ENCODE measurements around the gene TTLL6. TPM values are rescaled to one million over a fixed set of nuclear protein-coding genes. Genes with fewer than 3 reads are reported as not detected.
"Not testable (repeated sequence)": the region's sequence is repeated elsewhere in the genome, so short reads cannot be mapped to it uniquely, and the experiment has no call there.

TTLL6 gene
- total and polyA plus RNA-seq, 4 donors, result 0.13 to 0.21 TPM; not detected in 2

DNA sequence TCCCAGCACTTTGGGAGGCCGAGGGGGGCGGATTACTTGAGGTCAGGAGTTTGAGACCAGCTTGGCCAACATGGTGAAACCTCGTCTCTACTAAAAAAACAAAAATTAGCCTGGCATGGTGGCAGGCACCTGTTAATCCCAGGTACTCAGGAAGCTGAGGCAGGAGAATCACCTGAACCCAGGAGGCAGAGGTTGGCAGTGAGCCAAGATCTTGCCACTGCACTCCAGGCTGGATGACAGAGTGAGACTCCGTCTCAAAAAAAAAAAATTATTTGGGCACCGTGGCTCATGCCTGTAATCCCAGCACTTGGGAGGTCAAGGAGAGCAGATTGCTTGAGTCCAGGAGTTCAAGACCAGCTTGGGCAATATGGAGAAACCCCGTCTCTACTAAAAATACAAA, 3.9 kb upstream of the TTLL6 start:
- H3K27ac ChIP-seq (ENCODE audit: low read depth in 1 of 2, low read length in 2 of 2); H3K4me1 ChIP-seq (ENCODE audit: control insufficient read depth in 1 of 2, insufficient read depth in 2 of 2, low read length in 2 of 2); H3K9me3 ChIP-seq (ENCODE audit: control insufficient read depth, low read length); ATAC-seq (ENCODE audit: low FRiP score); H3K27me3 ChIP-seq (ENCODE audit: control insufficient read depth in 1 of 2, insufficient read depth in 2 of 2, low read length in 1 of 2); H3K36me3 ChIP-seq (ENCODE audit: control insufficient read depth in 1 of 2, insufficient read depth in 2 of 2, low read length in 1 of 2); DNase-seq; intact Hi-C loops (cut with DNase I); H3K4me3 ChIP-seq (ENCODE audit: low read length in 2 of 2): not testable (repeated sequence)
- WGBS, 2 donors, result 56 to 65% methylated on average over 6 of the region's 6 CpGs

DNA sequence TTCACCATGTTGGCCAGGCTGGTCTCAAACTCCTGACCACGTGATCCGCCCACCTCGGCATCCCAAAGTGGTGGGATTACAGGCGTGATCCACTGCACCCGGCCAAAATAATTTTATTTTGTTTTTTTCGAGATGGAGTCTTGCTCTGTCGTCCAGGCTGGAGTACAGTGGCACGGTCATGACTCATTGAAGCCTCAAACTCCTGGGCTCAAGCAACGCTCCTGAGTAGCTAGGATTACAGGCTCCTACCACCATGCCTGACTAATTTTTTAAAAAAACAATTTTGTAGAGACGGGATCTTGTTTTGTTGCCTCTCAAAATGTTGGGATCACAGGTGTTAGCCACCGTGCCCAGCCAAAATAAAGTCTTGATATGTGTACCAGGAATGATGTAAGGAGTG, 2.4 kb upstream of the TTLL6 start:
- Histone ChIP-seq H3K4me1 (ENCODE audit: control insufficient read depth in 1 of 2, insufficient read depth in 2 of 2, low read length in 2 of 2) (no peaks in the 10 kb centered on the region), H3K4me3 (ENCODE audit: low read length in 2 of 2) (no peak overlapping the region), H3K27ac (ENCODE audit: low read depth in 1 of 2, low read length in 2 of 2) (no peak overlapping the region), H3K36me3 (ENCODE audit: control insufficient read depth in 1 of 2, insufficient read depth in 2 of 2, low read length in 1 of 2) (no peaks in the 10 kb centered on the region), H3K27me3 (ENCODE audit: control insufficient read depth in 1 of 2, insufficient read depth in 2 of 2, low read length in 1 of 2) (no peaks in the 10 kb centered on the region), H3K9me3 (ENCODE audit: control insufficient read depth, low read length) (no peaks in the 10 kb centered on the region)
- 60 to 70% methylated on average over 11 of the region's 11 CpGs for WGBS, 2 donors
- ATAC-seq (ENCODE audit: low FRiP score), result no peak
- no peak for DNase-seq
- intact Hi-C loops (cut with DNase I), result loop anchor here (5.0 kb wide), 2 partner anchors 58 to 213 kb away; no protein-coding TSS in a partner anchor

DNA sequence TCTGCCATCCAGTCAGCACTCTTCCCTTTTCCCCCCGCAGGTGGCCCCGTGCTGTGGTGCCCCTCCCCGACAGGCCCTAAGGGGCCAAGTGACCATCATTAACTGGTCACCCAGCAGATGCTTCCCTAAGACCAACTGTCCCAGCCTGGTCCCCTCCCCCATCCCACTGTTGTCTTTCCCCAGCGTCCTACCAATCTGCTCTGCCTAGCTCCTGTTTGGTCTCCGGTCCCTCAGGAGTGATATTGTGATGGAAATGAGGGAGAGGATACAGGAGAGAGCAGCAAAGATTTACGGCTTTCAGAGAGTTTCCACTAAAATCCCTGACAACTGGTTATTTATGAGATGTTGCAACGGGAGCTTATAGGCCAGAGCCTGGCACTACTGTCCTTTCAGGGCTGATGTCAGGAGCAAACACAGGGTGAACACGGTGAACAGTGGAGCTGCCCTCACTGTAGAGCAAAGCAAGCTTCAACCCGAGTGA, 1.4 kb upstream of the TTLL6 start:
- DNase-seq (no peak), ATAC-seq (ENCODE audit: low FRiP score) (no peak)
- H3K9me3 ChIP-seq (ENCODE audit: control insufficient read depth, low read length), result no peaks in the 10 kb centered on the region
- H3K27me3 ChIP-seq (ENCODE audit: control insufficient read depth in 1 of 2, insufficient read depth in 2 of 2, low read length in 1 of 2), result no peaks in the 10 kb centered on the region
- intact Hi-C loops (cut with DNase I), result loop anchor here (5.0 kb wide), 2 partner anchors 59 to 214 kb away; no protein-coding TSS in a partner anchor
- 39 to 43% methylated on average over 9 of the region's 9 CpGs for WGBS, 2 donors
- H3K4me3 ChIP-seq (ENCODE audit: low read length in 2 of 2), result no peak overlapping the region
- H3K36me3 ChIP-seq (ENCODE audit: control insufficient read depth in 1 of 2, insufficient read depth in 2 of 2, low read length in 1 of 2), result no peaks in the 10 kb centered on the region
- H3K27ac ChIP-seq (ENCODE audit: low read depth in 1 of 2, low read length in 2 of 2), result no peak overlapping the region
- no peaks in the 10 kb centered on the region for H3K4me1 ChIP-seq (ENCODE audit: control insufficient read depth in 1 of 2, insufficient read depth in 2 of 2, low read length in 2 of 2)

GRCh38 chr17:48816438-48816773, 623 bp downstream of the TTLL6 start:
- DNase-seq, result no peak
- no peaks in the 10 kb centered on the region for H3K9me3 ChIP-seq (ENCODE audit: control insufficient read depth, low read length)

GRCh38 chr17:48815311-48815710, 1.7 kb downstream of the TTLL6 start:
- H3K27ac ChIP-seq (ENCODE audit: low read depth in 1 of 2, low read length in 2 of 2), result no peak overlapping the region
- no peaks in the 10 kb centered on the region for H3K9me3 ChIP-seq (ENCODE audit: control insufficient read depth, low read length)
- no peak for ATAC-seq (ENCODE audit: low FRiP score)
- H3K4me1 ChIP-seq (ENCODE audit: control insufficient read depth in 1 of 2, insufficient read depth in 2 of 2, low read length in 2 of 2), result no peaks in the 10 kb centered on the region
- no peaks in the 10 kb centered on the region for H3K27me3 ChIP-seq (ENCODE audit: control insufficient read depth in 1 of 2, insufficient read depth in 2 of 2, low read length in 1 of 2)
- no peak overlapping the region for H3K4me3 ChIP-seq (ENCODE audit: low read length in 2 of 2)
- no peaks in the 10 kb centered on the region for H3K36me3 ChIP-seq (ENCODE audit: control insufficient read depth in 1 of 2, insufficient read depth in 2 of 2, low read length in 1 of 2)
- intact Hi-C loops (cut with DNase I), result loop anchor here (5.0 kb wide), 2 partner anchors 62 to 217 kb away; no protein-coding TSS in a partner anchor
- 52 to 53% methylated on average over 3 of the region's 3 CpGs for WGBS, 2 donors
- DNase-seq, result no peak

More at GRCh38 chr17:48816438-48816773, 623 bp downstream of the TTLL6 start:
- 4 to 5% methylated on average over 7 of the region's 7 CpGs for whole genome bisulfite sequencing, 2 donors
- Histone ChIP-seq H3K27me3 (ENCODE audit: control insufficient read depth in 1 of 2, insufficient read depth in 2 of 2, low read length in 1 of 2) (no peaks in the 10 kb centered on the region), H3K4me3 (ENCODE audit: low read length in 2 of 2) (no peak overlapping the region), H3K27ac (ENCODE audit: low read depth in 1 of 2, low read length in 2 of 2) (no peak overlapping the region), H3K36me3 (ENCODE audit: control insufficient read depth in 1 of 2, insufficient read depth in 2 of 2, low read length in 1 of 2) (no peaks in the 10 kb centered on the region), H3K4me1 (ENCODE audit: control insufficient read depth in 1 of 2, insufficient read depth in 2 of 2, low read length in 2 of 2) (no peaks in the 10 kb centered on the region)
- ATAC-seq (ENCODE audit: low FRiP score), result peak; percentile 13
- intact Hi-C loops (cut with DNase I), result loop anchor here (5.0 kb wide), 2 partner anchors 61 to 216 kb away; no protein-coding TSS in a partner anchor

- no peak overlapping the region for H3K4me3 ChIP-seq (ENCODE audit: low read length in 2 of 2)
- intact Hi-C loops (cut with DNase I), result loop anchor here in 1 of 2 donors (1.0 kb wide), 1 partner anchor 65 kb away; no protein-coding TSS in a partner anchor
- H3K27me3 ChIP-seq (ENCODE audit: control insufficient read depth in 1 of 2, insufficient read depth in 2 of 2, low read length in 1 of 2), result no peaks in the 10 kb centered on the region
- H3K4me1 ChIP-seq (ENCODE audit: control insufficient read depth in 1 of 2, insufficient read depth in 2 of 2, low read length in 2 of 2), result no peaks in the 10 kb centered on the region
- DNase-seq (peak in 1 of 2 donors; percentile 59), ATAC-seq (ENCODE audit: low FRiP score) (no peak)
- WGBS, 2 donors, result 24 to 25% methylated on average over 7 of the region's 7 CpGs
- H3K36me3 ChIP-seq (ENCODE audit: control insufficient read depth in 1 of 2, insufficient read depth in 2 of 2, low read length in 1 of 2), result no peaks in the 10 kb centered on the region
- no peaks in the 10 kb centered on the region for H3K9me3 ChIP-seq (ENCODE audit: control insufficient read depth, low read length)
- H3K27ac ChIP-seq (ENCODE audit: low read depth in 1 of 2, low read length in 2 of 2), result no peak overlapping the region
These were observed 2.5 kb downstream of the TTLL6 start for GRCh38 chr17:48814504-48814903.

GRCh38 chr17:48812001-48812400, 5.0 kb downstream of the TTLL6 start:
- Histone ChIP-seq H3K4me3 (ENCODE audit: low read length in 2 of 2) (no peak overlapping the region), H3K27ac (ENCODE audit: low read depth in 1 of 2, low read length in 2 of 2) (no peak overlapping the region), H3K4me1 (ENCODE audit: control insufficient read depth in 1 of 2, insufficient read depth in 2 of 2, low read length in 2 of 2) (no peaks in the 10 kb centered on the region), H3K36me3 (ENCODE audit: control insufficient read depth in 1 of 2, insufficient read depth in 2 of 2, low read length in 1 of 2) (no peaks in the 10 kb centered on the region), H3K27me3 (ENCODE audit: control insufficient read depth in 1 of 2, insufficient read depth in 2 of 2, low read length in 1 of 2) (peaks cover 0 to 2% of the 10 kb centered on the region in 2 donors), H3K9me3 (ENCODE audit: control insufficient read depth, low read length) (no peaks in the 10 kb centered on the region)
- intact Hi-C loops (cut with DNase I), result no loop called here
- 84 to 89% methylated on average over 3 of the region's 3 CpGs for WGBS, 2 donors
- DNase-seq (no peak), ATAC-seq (ENCODE audit: low FRiP score) (no peak)

DNA sequence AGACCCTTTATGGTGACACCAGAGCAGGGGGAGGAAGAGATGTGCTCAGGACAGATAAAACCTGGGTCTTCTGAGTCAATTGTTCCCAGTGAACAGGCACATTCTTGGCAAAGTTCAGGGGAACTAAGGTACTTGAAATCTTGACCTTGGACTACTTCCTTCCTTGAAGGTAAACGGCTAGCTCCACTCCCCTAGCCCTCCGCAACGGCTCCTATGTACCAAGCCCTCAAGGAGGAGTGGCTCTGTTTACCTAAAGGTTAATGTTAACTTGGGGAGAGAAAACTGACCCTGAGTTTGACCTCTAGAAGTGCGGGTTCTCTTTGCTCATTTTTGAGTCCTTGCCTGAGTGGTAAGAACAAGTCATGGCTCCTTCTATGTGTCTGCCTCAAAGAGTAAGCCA, 7.8 kb downstream of the TTLL6 start:
- peaks cover 0 to 2% of the 10 kb centered on the region in 2 donors for H3K27me3 ChIP-seq (ENCODE audit: control insufficient read depth in 1 of 2, insufficient read depth in 2 of 2, low read length in 1 of 2)
- intact Hi-C loops (cut with DNase I), result loop anchor here in 1 of 2 donors (5.0 kb wide), 1 partner anchor 228 kb away; no protein-coding TSS in a partner anchor
- no peaks in the 10 kb centered on the region for H3K36me3 ChIP-seq (ENCODE audit: control insufficient read depth in 1 of 2, insufficient read depth in 2 of 2, low read length in 1 of 2)
- ATAC-seq (ENCODE audit: low FRiP score), result no peak
- WGBS, 2 donors, result 55 to 69% methylated on average over 4 of the region's 4 CpGs
- no peak overlapping the region for H3K4me3 ChIP-seq (ENCODE audit: low read length in 2 of 2)
- no peak for DNase-seq
- no peak overlapping the region for H3K27ac ChIP-seq (ENCODE audit: low read depth in 1 of 2, low read length in 2 of 2)
- no peaks in the 10 kb centered on the region for H3K4me1 ChIP-seq (ENCODE audit: control insufficient read depth in 1 of 2, insufficient read depth in 2 of 2, low read length in 2 of 2)
- no peaks in the 10 kb centered on the region for H3K9me3 ChIP-seq (ENCODE audit: control insufficient read depth, low read length)

GRCh38 chr17:48804936-48805411, 12.1 kb downstream of the TTLL6 start:
- H3K27ac ChIP-seq (ENCODE audit: low read depth in 1 of 2, low read length in 2 of 2), result no peak overlapping the region
- H3K27me3 ChIP-seq (ENCODE audit: control insufficient read depth in 1 of 2, insufficient read depth in 2 of 2, low read length in 1 of 2), result peaks cover 0 to 2% of the 10 kb centered on the region in 2 donors
- ATAC-seq (ENCODE audit: low FRiP score) (no peak), DNase-seq (peak; percentile 56 to 85)
- WGBS, 2 donors, result 7 to 8% methylated on average over 9 of the region's 9 CpGs
- H3K36me3 ChIP-seq (ENCODE audit: control insufficient read depth in 1 of 2, insufficient read depth in 2 of 2, low read length in 1 of 2), result no peaks in the 10 kb centered on the region
- no peak overlapping the region for H3K4me3 ChIP-seq (ENCODE audit: low read length in 2 of 2)
- no peaks in the 10 kb centered on the region for H3K4me1 ChIP-seq (ENCODE audit: control insufficient read depth in 1 of 2, insufficient read depth in 2 of 2, low read length in 2 of 2)
- intact Hi-C loops (cut with DNase I), result loop anchor here (2.0 to 5.0 kb wide), 2 partner anchors 74 to 232 kb away; no protein-coding TSS in a partner anchor
- no peaks in the 10 kb centered on the region for H3K9me3 ChIP-seq (ENCODE audit: control insufficient read depth, low read length)

Measured in aorta (tissue), 5 donors.